Heart left ventricle (tissue), 13 donors: ENCODE data around the gene PLEKHB2.

Source experiments
- POLR2A ChIP-seq, 2 donors: fragments of 450-650 bp; IDR thresholded peaks; one replicate each; pipeline ENCODE4 v1.6.1; 2017; ENCODE audit warnings: antibody characterized with exemption in 2 of 2, mild to moderate bottlenecking in 2 of 2, moderate library complexity in 2 of 2
- TF ChIP-seq, protein P1 (sequence below), 12 donors: fragments of 200-600 bp; sonication (generic) in 4 of 12; IDR thresholded peaks; one replicate each; pipeline versions ENCODE4 v1.5.0 to v1.8.0; 2018 to 2022; ENCODE audit warnings: antibody characterized with exemption in 12 of 12, mild to moderate bottlenecking in 5 of 12
- donor health status: ischemic (EF 13 %, LVEDD 7.1; RV severe dilation, severe dysfunction).
- donor health status: DM: no; HTN: yes; CAD: no.
- donor health status: DM: no; HTN: no; CAD: no.
- donor health status: ischemic (EF 25% LVEDD 6.9; RV normal size, moderate dysfunction).
- donor health status: ischemic (EF 25% LVEDD 5.7; RV mildly dilated, moderate dysfunction).
- donor health status: ischemic (EF 35%, LVEDD 5.7; RV mildly dilated, moderate dysfunction).
- donor health status: nonischemic (EF 11% LVEDD 7.7; RV severe dilation, severe dysfunction).
- donor health status: DM: yes; HTN: yes; CAD: no.
- donor health status: PGD.
- donor health status: ischemic (EF 29% LVEDD 5.4; RV normal size, mild dysfunction).
- donor health status: nonischemic (EF 23%, LVEDD 6.1; RV moderate dilation, normal function).

DNA sequence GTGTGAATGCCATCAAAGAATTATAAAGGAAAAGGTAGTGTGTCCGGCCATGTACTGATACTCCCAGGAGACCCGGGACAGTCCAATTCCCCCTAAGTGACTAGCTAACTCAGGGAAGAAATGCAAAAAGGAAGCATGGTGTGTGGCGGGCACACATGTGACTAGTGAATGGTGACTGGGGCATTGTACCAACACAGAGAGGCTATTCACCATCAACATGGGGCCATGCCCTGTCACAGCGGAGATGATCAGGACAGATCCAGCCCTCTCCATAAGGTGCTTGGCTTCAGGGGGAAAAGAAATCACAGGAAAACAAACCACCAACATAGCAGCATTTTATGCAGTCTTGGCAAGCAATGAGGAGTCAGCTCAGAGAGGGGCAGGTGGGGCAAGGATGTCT lies 46.2 kb upstream of the PLEKHB2 start:
- no peak for TF ChIP-seq POLR2A (IDR thresholded peaks at IDR 0.05)
- TF ChIP-seq, protein P1, sequence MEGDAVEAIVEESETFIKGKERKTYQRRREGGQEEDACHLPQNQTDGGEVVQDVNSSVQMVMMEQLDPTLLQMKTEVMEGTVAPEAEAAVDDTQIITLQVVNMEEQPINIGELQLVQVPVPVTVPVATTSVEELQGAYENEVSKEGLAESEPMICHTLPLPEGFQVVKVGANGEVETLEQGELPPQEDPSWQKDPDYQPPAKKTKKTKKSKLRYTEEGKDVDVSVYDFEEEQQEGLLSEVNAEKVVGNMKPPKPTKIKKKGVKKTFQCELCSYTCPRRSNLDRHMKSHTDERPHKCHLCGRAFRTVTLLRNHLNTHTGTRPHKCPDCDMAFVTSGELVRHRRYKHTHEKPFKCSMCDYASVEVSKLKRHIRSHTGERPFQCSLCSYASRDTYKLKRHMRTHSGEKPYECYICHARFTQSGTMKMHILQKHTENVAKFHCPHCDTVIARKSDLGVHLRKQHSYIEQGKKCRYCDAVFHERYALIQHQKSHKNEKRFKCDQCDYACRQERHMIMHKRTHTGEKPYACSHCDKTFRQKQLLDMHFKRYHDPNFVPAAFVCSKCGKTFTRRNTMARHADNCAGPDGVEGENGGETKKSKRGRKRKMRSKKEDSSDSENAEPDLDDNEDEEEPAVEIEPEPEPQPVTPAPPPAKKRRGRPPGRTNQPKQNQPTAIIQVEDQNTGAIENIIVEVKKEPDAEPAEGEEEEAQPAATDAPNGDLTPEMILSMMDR (IDR thresholded peaks at IDR 0.05), result no peak
